Activated CD8-positive, alpha-beta memory T cell treated with anti-CD3 and anti-CD28 coated beads for 48 hours (primary cell): ENCODE results near the gene LILRB2.
"Not testable (repeated sequence)": the region's sequence is repeated elsewhere in the genome, so short reads cannot be mapped to it uniquely, and the experiment has no call there.

Experiments used
- DNase-seq, 3 experiments: peaks; one replicate each; pipeline ENCODE4 v3.0.0-alpha.2; 2020; ENCODE audit warnings: low read depth in 2 of 3, low spot score in 2 of 3

The LILRB2 gene

GRCh38 chr19:54307389-54308020 lies 26.6 kb upstream of the LILRB2 start:
- no peak for DNase-seq

- no peak for DNase-seq
These were observed 24.2 kb upstream of the LILRB2 start for GRCh38 chr19:54305141-54305540.

- DNase-seq = no peak
These were observed 21.3 kb upstream of the LILRB2 start for GRCh38 chr19:54302257-54302656.

GRCh38 chr19:54299515-54299914 lies 18.6 kb upstream of the LILRB2 start:
- DNase-seq = no peak

- DNase-seq = no peak
These were observed 18.2 kb upstream of the LILRB2 start for GRCh38 chr19:54299126-54299498.

- DNase-seq = no peak
These were observed 17.6 kb upstream of the LILRB2 start for GRCh38 chr19:54298357-54299125.

- no peak for DNase-seq
These were observed 16.9 kb upstream of the LILRB2 start for GRCh38 chr19:54297759-54298305.

- no peak for DNase-seq
These were observed 13.6 kb upstream of the LILRB2 start for GRCh38 chr19:54294539-54294938.

- not testable (repeated sequence) for DNase-seq
These were observed 8.2 kb upstream of the LILRB2 start for GRCh38 chr19:54289160-54289559.

GRCh38 chr19:54287456-54287855 lies 6.5 kb upstream of the LILRB2 start:
- DNase-seq = no peak

GRCh38 chr19:54286283-54286682 lies 5.4 kb upstream of the LILRB2 start:
- not testable (repeated sequence) for DNase-seq

- DNase-seq = not testable (repeated sequence)
These were observed 4.6 kb upstream of the LILRB2 start for GRCh38 chr19:54285427-54286056.

GRCh38 chr19:54282686-54283470 lies 2.0 kb upstream of the LILRB2 start:
- no peak for DNase-seq

GRCh38 chr19:54281729-54282075 lies 792 bp upstream of the LILRB2 start:
- DNase-seq = not testable (repeated sequence)

GRCh38 chr19:54280441-54280840 lies 469 bp downstream of the LILRB2 start:
- DNase-seq = not testable (repeated sequence)

GRCh38 chr19:54280025-54280424 lies 885 bp downstream of the LILRB2 start:
- not testable (repeated sequence) for DNase-seq

GRCh38 chr19:54279406-54279962 lies 1.4 kb downstream of the LILRB2 start:
- no peak for DNase-seq

- not testable (repeated sequence) for DNase-seq
These were observed 2.2 kb downstream of the LILRB2 start for GRCh38 chr19:54278571-54279195.

GRCh38 chr19:54278056-54278455 lies 2.9 kb downstream of the LILRB2 start:
- DNase-seq = not testable (repeated sequence)

GRCh38 chr19:54277111-54277615 lies 3.7 kb downstream of the LILRB2 start:
- DNase-seq = not testable (repeated sequence)
